Skeletal muscle tissue (tissue), 4 donors: ENCODE measurements around the gene AFP. TPM values are rescaled to one million over a fixed set of nuclear protein-coding genes. Genes with fewer than 3 reads are reported as not detected.

ENCODE experiments used
- H3K27ac ChIP-seq: one replicate; pipeline ENCODE4 v1.7.0; 2013; ENCODE audit warnings: mild to moderate bottlenecking, low read depth, low read length, inconsistent platforms
- H3K27me3 ChIP-seq, 3 donors: one replicate each; pipeline ENCODE4 v1.7.0; 2013; ENCODE audit warnings: low read length in 3 of 3; ENCODE audit not compliant: control insufficient read depth in 3 of 3, insufficient read depth in 3 of 3
- H3K36me3 ChIP-seq, 3 donors: one replicate each; pipeline ENCODE4 v1.7.0; 2013; ENCODE audit warnings: low read length in 3 of 3; ENCODE audit not compliant: control insufficient read depth in 3 of 3, insufficient read depth in 3 of 3
- H3K4me1 ChIP-seq, 3 donors: one replicate each; pipeline ENCODE4 v1.7.0; 2013; ENCODE audit warnings: low read length in 3 of 3, mild to moderate bottlenecking in 3 of 3; ENCODE audit not compliant: control insufficient read depth in 3 of 3, insufficient read depth in 3 of 3
- H3K4me3 ChIP-seq, 3 donors: one replicate each; pipeline ENCODE4 v1.7.0; 2013; ENCODE audit warnings: low read length in 3 of 3
- H3K9ac ChIP-seq, 3 donors: one replicate each; pipeline ENCODE4 v1.7.0; 2013; ENCODE audit warnings: low read length in 3 of 3, mild to moderate bottlenecking in 3 of 3, moderate library complexity in 2 of 3, low read depth in 1 of 3
- H3K9me3 ChIP-seq, 3 donors: one replicate each; pipeline ENCODE4 v1.7.0; 2013; ENCODE audit warnings: low read length in 3 of 3; ENCODE audit not compliant: control insufficient read depth in 3 of 3
- total RNA-seq: library from RNA; depleted of rRNA; stranded (reverse); fragments of >200 nt; gene quantifications from one replicate; pipeline ENCODE4 v1.2.3, GENCODE V29; 2014
- donor health status: Osteomylitis.

Gene AFP
- total RNA-seq, 1 donor from 2014 or later = 1.0 TPM

GRCh38 chr4:73485085-73485484 is 49.1 kb downstream of the AFP start:
- Histone ChIP-seq H3K27me3 (no peaks in the 10 kb centered on the region), H3K9me3 (no peaks in the 10 kb centered on the region), H3K4me1 (no peaks in the 10 kb centered on the region), H3K27ac (no peak overlapping the region), H3K36me3 (no peaks in the 10 kb centered on the region), H3K9ac (no peak overlapping the region), H3K4me3 (no peak overlapping the region)

- Histone ChIP-seq H3K4me3 (no peak overlapping the region), H3K9ac (no peak overlapping the region), H3K9me3 (no peaks in the 10 kb centered on the region), H3K36me3 (no peaks in the 10 kb centered on the region), H3K4me1 (no peaks in the 10 kb centered on the region), H3K27ac (no peak overlapping the region), H3K27me3 (no peaks in the 10 kb centered on the region)
Observed at GRCh38 chr4:73485596-73485995, 49.6 kb downstream of the AFP start.

DNA sequence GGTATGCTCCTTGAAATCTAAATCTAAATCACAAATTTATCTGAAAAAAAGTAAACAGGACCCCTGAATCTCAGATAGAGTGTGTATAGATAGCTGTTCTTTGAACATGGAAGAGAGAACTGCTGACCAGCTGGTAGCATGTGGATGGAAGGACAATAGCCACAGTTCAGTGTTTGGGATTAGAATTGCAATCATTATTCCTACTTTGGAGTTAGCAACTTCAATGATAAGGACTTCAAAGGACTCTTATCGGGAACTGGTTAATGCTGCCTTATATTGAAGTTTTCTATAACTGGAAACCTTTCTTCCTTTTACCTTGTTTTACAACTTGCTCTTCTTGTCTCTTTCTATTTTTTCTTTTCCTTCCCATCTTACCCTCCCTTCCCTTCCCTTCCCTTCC is 50.5 kb downstream of the AFP start:
- Histone ChIP-seq H3K9ac (no peak overlapping the region), H3K27me3 (no peaks in the 10 kb centered on the region), H3K36me3 (no peaks in the 10 kb centered on the region), H3K27ac (no peak overlapping the region), H3K4me3 (no peak overlapping the region), H3K9me3 (no peaks in the 10 kb centered on the region), H3K4me1 (no peaks in the 10 kb centered on the region)

DNA sequence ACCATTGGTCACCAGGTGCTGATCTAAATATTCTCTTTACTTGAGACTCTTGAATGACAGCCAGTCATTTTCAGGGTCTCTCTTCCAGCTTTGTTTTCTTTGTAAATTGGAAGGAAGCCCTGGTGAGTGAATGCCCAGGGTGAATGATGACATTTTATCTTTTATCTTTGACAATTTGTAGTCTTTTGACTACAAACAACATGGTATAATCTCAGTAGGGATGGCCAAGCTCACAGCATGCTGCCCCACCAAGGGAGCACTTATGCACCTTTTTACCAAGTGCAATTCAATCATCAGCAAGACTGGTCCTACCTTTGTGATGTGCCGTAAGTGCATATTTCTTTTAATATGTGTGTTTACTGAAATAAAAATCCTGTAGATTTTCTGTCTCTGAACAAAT is 51.2 kb downstream of the AFP start:
- Histone ChIP-seq H3K9ac (no peak overlapping the region), H3K9me3 (no peaks in the 10 kb centered on the region), H3K4me3 (no peak overlapping the region), H3K4me1 (no peaks in the 10 kb centered on the region), H3K27me3 (no peaks in the 10 kb centered on the region), H3K36me3 (no peaks in the 10 kb centered on the region), H3K27ac (no peak overlapping the region)

DNA sequence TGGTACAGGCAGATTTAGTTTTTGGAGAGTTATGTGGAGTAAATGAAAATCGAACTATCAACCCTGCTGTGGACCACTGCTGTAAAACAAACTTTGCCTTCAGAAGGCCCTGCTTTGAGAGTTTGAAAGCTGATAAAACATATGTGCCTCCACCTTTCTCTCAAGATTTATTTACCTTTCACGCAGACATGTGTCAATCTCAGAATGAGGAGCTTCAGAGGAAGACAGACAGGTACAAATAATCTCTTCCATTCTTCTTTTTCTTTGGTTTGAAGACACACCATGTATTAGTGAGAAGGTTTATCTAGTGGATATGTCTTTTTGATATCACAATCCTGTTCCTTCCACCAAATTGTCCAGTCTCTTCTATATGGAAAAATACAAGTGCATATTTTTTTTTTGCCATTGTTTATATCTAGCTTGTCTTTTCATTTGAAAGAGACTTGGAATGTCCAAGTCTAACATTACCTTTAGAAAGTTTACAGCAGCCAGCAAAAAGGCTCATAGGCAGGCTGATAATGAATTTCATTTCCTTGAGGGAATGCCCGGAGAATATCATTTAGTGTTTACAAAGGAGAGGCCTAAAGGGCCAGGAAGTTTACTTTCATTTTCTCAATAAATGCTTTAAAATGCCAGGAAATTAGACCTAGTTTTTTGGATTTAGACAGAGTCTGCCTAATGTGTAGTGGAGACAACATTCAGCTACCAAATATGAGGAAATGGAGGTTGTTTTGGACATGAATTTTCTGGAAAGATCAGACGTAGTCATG is 64.2 kb downstream of the AFP start:
- no peak overlapping the region for H3K4me3 ChIP-seq
- H3K9me3 ChIP-seq = no peaks in the 10 kb centered on the region
- H3K27me3 ChIP-seq = no peaks in the 10 kb centered on the region
- no peak overlapping the region for H3K27ac ChIP-seq
- H3K9ac ChIP-seq = no peak overlapping the region
- H3K4me1 ChIP-seq = no peaks in the 10 kb centered on the region
- H3K36me3 ChIP-seq = no peaks in the 10 kb centered on the region

DNA sequence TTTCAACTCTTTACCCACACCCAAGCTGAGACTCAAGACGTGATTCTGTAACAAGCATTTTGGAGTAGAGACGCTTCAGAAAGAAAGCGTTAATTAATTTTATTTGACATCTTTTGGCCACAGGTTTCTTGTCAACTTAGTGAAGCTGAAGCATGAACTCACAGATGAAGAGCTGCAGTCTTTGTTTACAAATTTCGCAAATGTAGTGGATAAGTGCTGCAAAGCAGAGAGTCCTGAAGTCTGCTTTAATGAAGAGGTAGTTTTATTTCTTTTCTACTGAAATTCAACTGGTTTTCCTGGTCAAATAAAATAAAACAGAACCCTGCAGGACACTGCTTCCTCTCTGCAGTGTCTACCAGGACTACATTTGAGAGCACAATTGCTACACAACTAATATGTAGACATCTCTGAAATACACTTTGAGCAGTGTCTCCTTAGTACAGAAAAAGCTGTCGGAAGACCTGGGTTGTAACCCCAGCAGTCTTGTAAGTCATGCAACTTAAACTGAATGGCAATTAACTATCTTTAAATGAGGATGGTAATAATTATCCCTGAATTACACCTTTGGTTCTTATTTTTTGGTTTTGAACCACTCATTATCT is 65.7 kb downstream of the AFP start:
- H3K27me3 ChIP-seq = no peaks in the 10 kb centered on the region
- H3K27ac ChIP-seq = no peak overlapping the region
- no peak overlapping the region for H3K4me3 ChIP-seq
- no peak overlapping the region for H3K9ac ChIP-seq
- no peaks in the 10 kb centered on the region for H3K9me3 ChIP-seq
- H3K4me1 ChIP-seq = no peaks in the 10 kb centered on the region
- no peaks in the 10 kb centered on the region for H3K36me3 ChIP-seq

DNA sequence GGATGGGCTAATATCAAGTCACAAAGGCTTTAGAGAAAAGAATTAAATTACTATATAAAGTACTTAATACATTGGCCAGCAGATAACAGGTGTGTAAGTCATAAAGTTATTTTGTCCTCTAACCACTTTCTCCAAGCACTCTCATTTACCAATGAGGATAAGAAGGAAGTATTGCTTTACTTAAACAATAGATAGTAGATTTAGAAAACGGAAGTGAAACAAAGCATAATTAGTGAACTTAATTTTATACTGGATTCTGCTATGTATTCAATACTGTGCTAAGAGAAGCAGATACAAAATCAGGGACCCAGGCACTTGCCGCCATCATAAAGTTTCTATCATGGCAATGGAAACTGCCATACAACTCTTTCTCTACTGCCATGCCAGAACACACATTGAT is 69.5 kb downstream of the AFP start:
- Histone ChIP-seq H3K9ac (no peak overlapping the region), H3K4me3 (no peak overlapping the region)

More for the DNA sequence above, 69.5 kb downstream of the AFP start:
- Histone ChIP-seq H3K9me3 (no peaks in the 10 kb centered on the region), H3K27me3 (no peaks in the 10 kb centered on the region), H3K36me3 (no peaks in the 10 kb centered on the region), H3K4me1 (no peaks in the 10 kb centered on the region), H3K27ac (no peak overlapping the region)

Other genes starting within 250 kb of the AFP start
- gene ANKRD17, start 177.4 kb upstream of the AFP start, total RNA-seq = 46.4 TPM
- gene ALB, start 31.9 kb upstream of the AFP start, total RNA-seq = 15.7 TPM
- gene AFM, start 45.5 kb downstream of the AFP start, total RNA-seq = not detected
- gene RASSF6, start 184.2 kb downstream of the AFP start, total RNA-seq = not detected